SU-DHL-6 (cell line): ENCODE results near the gene RNASE9.

Experiments
- H2AFZ ChIP-seq: fragments of 200-600 bp; sonication (generic); 2 replicates; pipeline ENCODE4 v1.6.1; 2014; ENCODE audit warnings: low read depth, mild to moderate bottlenecking, moderate library complexity, mixed read lengths, antibody characterized with exemption, low read length; ENCODE audit not compliant: severe bottlenecking
- H3F3A ChIP-seq: fragments of 200-600 bp; shearing (Covaris generic); 2 replicates; pipeline ENCODE4 v1.6.0; 2016; ENCODE audit warnings: antibody characterized with exemption, mild to moderate bottlenecking; ENCODE audit not compliant: insufficient read depth
- H3K27ac ChIP-seq: fragments of 200-600 bp; sonication (generic); 2 replicates; pipeline ENCODE4 v1.5.1; 2016; ENCODE audit warnings: low read depth, mild to moderate bottlenecking, low read length, moderate library complexity, mixed read lengths
- H3K27me3 ChIP-seq: fragments of 200-600 bp; sonication (generic), shearing (Covaris generic); 2 replicates; pipeline ENCODE4 v1.6.0; 2014; ENCODE audit warnings: mild to moderate bottlenecking, low read length
- H3K36me3 ChIP-seq: fragments of 200-600 bp; sonication (generic); 2 replicates; pipeline ENCODE4 v1.6.1; 2014; ENCODE audit warnings: mild to moderate bottlenecking, low read length, mixed read lengths
- H3K4me2 ChIP-seq: fragments of 300-600, 200-600 bp; shearing (Covaris generic), sonication (generic); 2 replicates; pipeline ENCODE4 v1.6.0; 2014; ENCODE audit warnings: low read length, low read depth, mild to moderate bottlenecking; ENCODE audit not compliant: poor library complexity, severe bottlenecking
- H3K4me3 ChIP-seq: fragments of 200-600 bp; sonication (generic); 2 replicates; pipeline ENCODE4 v1.5.1; 2014; ENCODE audit warnings: antibody characterized with exemption, low read length, mild to moderate bottlenecking, mixed read lengths; ENCODE audit not compliant: insufficient read depth, poor library complexity, severe bottlenecking
- H3K79me2 ChIP-seq: fragments of 200-600 bp; sonication (generic); 2 replicates; pipeline ENCODE4 v1.6.1; 2014; ENCODE audit warnings: mild to moderate bottlenecking, low read length, moderate library complexity; ENCODE audit not compliant: insufficient read depth
- H3K9ac ChIP-seq: fragments of 200-600 bp; sonication (generic); 2 replicates; pipeline ENCODE4 v1.7.0; 2014; ENCODE audit warnings: mild to moderate bottlenecking, low read length
- H3K9me2 ChIP-seq: fragments of 200-600 bp; sonication (generic); replicated peaks from 2 replicates; pipeline ENCODE4 v1.6.1; 2014; ENCODE audit warnings: low read length; ENCODE audit not compliant: insufficient read depth
- H3K9me3 ChIP-seq: fragments of 200-600 bp; sonication (generic); 2 replicates; pipeline ENCODE4 v1.6.1; 2014; ENCODE audit warnings: low read length, mixed read lengths; ENCODE audit not compliant: insufficient read depth
- H4K20me1 ChIP-seq: fragments of 200-600 bp; sonication (generic); 2 replicates; pipeline ENCODE4 v1.6.1; 2014; ENCODE audit warnings: low read depth, mild to moderate bottlenecking, antibody characterized with exemption, low read length, moderate library complexity, mixed read lengths
- EZH2phosphoT487 ChIP-seq: fragments of 200-600 bp; sonication (generic), shearing (Covaris generic); conservative IDR thresholded peaks from 2 replicates; pipeline ENCODE4 v1.6.1; 2018; ENCODE audit warnings: mild to moderate bottlenecking, antibody characterized with exemption, low read length, moderate library complexity, mixed read lengths
- TF ChIP-seq, protein P1 (sequence below): fragments of 200-600 bp; sonication (generic); IDR thresholded peaks from one replicate; pipeline ENCODE4 v1.5.1; 2017; ENCODE audit warnings: antibody characterized with exemption, mild to moderate bottlenecking, low read length, moderate library complexity; ENCODE audit not compliant: insufficient read depth, poor library complexity, severe bottlenecking

The RNASE9 gene

DNA sequence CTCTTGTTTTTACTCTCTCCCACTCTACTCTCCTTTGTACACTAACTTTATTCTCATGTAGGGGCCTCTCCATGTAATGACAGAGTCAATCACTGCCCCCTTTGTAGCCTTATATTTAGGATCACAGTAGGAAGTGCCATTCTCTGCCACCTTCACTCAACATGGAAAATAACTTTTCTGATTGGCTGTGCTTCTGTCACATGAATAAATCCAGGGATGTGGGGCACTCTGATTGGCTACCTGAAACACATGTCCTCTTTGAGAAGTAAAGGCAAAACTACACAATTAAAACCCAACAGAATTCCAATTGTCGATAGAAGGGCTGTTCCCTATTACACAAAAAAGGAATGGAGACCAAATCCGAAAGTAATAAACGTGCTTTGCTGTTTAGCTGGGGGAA is at the start of gene RNASE9:
TSS of gene RNASE9 (minus strand) at position 87 of the 400 bp plus-strand sequence.
- Histone ChIP-seq H3K36me3 (no peaks in the 10 kb centered on the region), H3K27ac (no peak within 1 kb of the TSS), H3F3A (no peaks in the 10 kb centered on the region), H3K4me3 (no peak within 1 kb of the TSS), H3K9me3 (no peaks in the 10 kb centered on the region), H3K9ac (no peak within 1 kb of the TSS), H2AFZ (no peak within 1 kb of the TSS), H3K9me2 (no peaks in the 10 kb centered on the region), H4K20me1 (no peaks in the 10 kb centered on the region), H3K4me2 (no peak within 1 kb of the TSS), H3K27me3 (no peaks in the 10 kb centered on the region), H3K79me2 (no peaks in the 10 kb centered on the region)
- TF ChIP-seq, protein P1, sequence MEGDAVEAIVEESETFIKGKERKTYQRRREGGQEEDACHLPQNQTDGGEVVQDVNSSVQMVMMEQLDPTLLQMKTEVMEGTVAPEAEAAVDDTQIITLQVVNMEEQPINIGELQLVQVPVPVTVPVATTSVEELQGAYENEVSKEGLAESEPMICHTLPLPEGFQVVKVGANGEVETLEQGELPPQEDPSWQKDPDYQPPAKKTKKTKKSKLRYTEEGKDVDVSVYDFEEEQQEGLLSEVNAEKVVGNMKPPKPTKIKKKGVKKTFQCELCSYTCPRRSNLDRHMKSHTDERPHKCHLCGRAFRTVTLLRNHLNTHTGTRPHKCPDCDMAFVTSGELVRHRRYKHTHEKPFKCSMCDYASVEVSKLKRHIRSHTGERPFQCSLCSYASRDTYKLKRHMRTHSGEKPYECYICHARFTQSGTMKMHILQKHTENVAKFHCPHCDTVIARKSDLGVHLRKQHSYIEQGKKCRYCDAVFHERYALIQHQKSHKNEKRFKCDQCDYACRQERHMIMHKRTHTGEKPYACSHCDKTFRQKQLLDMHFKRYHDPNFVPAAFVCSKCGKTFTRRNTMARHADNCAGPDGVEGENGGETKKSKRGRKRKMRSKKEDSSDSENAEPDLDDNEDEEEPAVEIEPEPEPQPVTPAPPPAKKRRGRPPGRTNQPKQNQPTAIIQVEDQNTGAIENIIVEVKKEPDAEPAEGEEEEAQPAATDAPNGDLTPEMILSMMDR, result no peak

DNA sequence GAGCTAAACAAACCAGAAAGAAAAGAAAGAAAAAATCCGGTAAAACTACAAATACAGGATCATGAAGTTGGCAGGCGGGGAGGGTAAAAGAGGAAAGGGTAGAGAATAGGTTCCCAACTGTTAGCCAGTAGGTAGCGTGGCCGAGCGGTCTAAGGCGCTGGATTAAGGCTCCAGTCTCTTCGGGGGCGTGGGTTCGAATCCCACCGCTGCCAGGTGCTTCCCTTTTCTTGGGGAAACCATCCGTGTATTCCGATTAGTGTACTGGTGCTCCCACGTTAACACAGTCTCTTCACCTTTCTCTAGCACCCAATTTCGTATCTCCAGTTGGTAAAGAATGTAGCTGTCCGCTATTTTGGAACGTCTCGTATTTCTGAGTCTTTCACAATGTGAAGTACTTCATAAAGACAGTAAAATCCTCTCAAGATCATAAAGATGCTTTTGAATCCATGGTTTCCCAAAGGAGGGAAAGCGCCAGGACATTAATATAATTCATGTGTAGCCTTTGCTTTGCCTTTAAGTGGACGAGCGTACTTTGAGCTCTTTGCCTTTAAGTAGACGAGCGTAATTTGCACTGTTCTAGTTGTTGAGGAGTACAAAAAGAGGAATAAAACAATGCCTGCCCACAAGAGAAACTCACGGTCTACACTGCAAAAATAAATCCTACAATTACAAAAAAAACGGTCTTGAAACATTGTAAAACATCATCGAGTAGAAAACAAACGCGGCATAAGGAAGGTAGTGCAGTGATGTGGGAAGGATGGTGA is 49.3 kb upstream of the RNASE9 start:
- Histone ChIP-seq H3K9me3 (no peaks in the 10 kb centered on the region), H3K9ac (peak overlapping the region; percentile 56), H3K79me2 (no peaks in the 10 kb centered on the region), H3K27ac (no peak overlapping the region), H3K9me2 (no peaks in the 10 kb centered on the region), H4K20me1 (no peaks in the 10 kb centered on the region), H3K27me3 (no peaks in the 10 kb centered on the region), H3K4me2 (peak overlapping the region; percentile 69), H3K4me3 (peak overlapping the region; percentile 76), H3K36me3 (no peaks in the 10 kb centered on the region), H2AFZ (peak overlapping the region; percentile 92), H3F3A (peaks cover 25% of the 10 kb centered on the region; the same call in 1 of the 2 replicates)
- TF ChIP-seq, protein P1, result no peak
- no peak for TF ChIP-seq EZH2phosphoT487

DNA sequence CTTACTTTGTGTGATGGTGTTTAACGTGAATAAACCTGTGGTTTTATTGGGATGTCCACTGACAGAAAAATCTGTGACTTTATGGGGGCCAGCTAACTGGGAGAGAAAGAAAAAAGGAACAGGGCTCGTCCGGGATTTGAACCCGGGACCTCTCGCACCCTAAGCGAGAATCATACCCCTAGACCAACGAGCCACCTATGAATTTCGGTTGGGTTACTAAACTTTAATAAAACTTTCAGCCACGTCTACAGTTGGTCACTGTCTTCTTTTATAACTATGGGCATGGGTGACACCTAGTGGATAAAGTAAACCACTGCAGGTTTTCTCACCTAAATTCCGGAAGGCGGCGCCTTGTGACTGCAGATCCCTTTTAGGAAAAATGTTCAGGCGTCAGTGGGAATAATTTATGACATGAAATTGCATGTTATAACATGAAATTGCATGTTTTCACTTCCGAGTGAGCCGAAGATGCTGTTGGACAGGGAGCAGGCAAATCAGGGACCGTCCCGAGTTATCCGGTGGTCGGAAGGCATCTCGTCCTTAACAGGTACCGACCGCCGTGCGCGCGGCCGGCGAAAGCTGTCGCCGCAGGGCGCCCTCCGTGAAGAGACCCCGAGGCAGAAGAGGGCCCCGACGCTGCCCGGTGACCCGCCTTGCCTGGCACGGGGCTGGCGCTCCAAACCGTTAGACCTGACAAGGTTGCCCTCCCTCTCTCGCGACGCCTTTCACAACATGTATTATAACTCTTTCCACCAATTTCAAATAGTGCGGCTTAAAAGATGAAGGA is 48.6 kb upstream of the RNASE9 start:
- Histone ChIP-seq H3K27ac (no peak overlapping the region), H3K9me2 (no peaks in the 10 kb centered on the region), H3K4me3 (peak overlapping the region; percentile 76)

More for the DNA sequence above, 48.6 kb upstream of the RNASE9 start:
- no peak for TF ChIP-seq EZH2phosphoT487
- TF ChIP-seq, protein P1, result peak; percentile 90
- Histone ChIP-seq H4K20me1 (no peaks in the 10 kb centered on the region), H3K9me3 (no peaks in the 10 kb centered on the region), H3K27me3 (no peaks in the 10 kb centered on the region), H3F3A (peaks cover 23% of the 10 kb centered on the region; the same call in 1 of the 2 replicates), H3K79me2 (no peaks in the 10 kb centered on the region), H2AFZ (peak overlapping the region; percentile 92), H3K36me3 (no peaks in the 10 kb centered on the region), H3K9ac (peak overlapping the region; percentile 56), H3K4me2 (peak overlapping the region; percentile 69)
